Mucosa of stomach (tissue), 1 donor: ENCODE results near the gene LRP3.

Experiments
- H3K27me3 ChIP-seq: one replicate; pipeline ENCODE4 v1.7.0; 2013; ENCODE audit warnings: mild to moderate bottlenecking, low read length; ENCODE audit not compliant: control insufficient read depth, insufficient read depth
- H3K36me3 ChIP-seq: one replicate; pipeline ENCODE4 v1.7.0; 2013; ENCODE audit warnings: low read length; ENCODE audit not compliant: control insufficient read depth, insufficient read depth
- H3K4me1 ChIP-seq: one replicate; pipeline ENCODE4 v1.7.0; 2013; ENCODE audit warnings: mild to moderate bottlenecking, low read length; ENCODE audit not compliant: control insufficient read depth, insufficient read depth
- H3K4me3 ChIP-seq: one replicate; pipeline ENCODE4 v1.7.0; 2013; ENCODE audit warnings: low read length
- H3K9ac ChIP-seq: one replicate; pipeline ENCODE4 v1.7.0; 2013; ENCODE audit warnings: mild to moderate bottlenecking, low read length, moderate library complexity
- H3K9me3 ChIP-seq: one replicate; pipeline ENCODE4 v1.7.0; 2013; ENCODE audit warnings: mild to moderate bottlenecking, low read length, moderate library complexity; ENCODE audit not compliant: control insufficient read depth
- donor health status: Pancreatic carcinoma.

LRP3 gene

DNA sequence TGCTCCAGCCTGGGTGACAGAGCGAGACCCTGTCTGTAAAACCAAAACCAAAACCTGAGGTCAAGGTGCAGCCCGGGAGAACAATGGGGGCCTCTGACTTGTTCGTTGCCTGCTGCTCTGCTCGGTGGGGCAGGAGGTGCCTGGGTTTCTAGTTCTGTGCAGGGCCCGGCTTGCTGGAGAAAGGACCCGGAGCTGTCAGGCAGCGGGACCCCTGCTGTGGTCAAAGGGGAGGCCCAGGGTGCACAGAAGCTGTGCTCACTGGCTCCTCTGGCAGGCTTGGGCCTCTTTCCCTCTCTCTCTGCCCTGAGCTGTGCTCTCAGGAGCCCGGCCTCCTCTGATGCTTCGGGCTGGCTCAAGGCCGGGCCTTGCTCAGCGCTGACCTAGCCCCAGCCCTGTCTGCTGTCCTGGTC lies 3.5 kb downstream of the LRP3 start:
- Histone ChIP-seq H3K9me3 (no peaks in the 10 kb centered on the region), H3K36me3 (no peaks in the 10 kb centered on the region), H3K27me3 (peaks cover 6% of the 10 kb centered on the region), H3K4me1 (no peaks in the 10 kb centered on the region), H3K9ac (no peak overlapping the region), H3K4me3 (no peak overlapping the region)

DNA sequence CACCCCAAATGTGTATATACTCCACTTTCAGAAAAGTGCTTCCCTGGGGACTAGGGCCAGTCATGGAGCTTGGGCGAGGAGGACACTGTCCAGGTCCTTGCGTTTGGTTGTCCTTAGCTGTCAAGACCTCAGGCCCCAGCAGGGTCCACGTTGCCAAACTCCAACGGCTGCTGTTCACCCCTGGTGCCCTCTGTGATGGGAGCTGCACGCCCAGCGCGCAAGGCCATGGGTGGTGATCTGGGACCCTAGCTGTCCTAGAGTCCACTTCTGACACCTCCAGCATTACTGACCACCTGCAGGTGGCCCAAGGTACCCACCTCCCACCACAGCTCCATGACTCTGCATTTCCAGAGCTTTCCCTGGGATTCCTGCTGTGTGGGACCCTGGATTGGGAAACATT lies 4.0 kb downstream of the LRP3 start:
- Histone ChIP-seq H3K9me3 (no peaks in the 10 kb centered on the region), H3K36me3 (no peaks in the 10 kb centered on the region), H3K4me3 (no peak overlapping the region), H3K4me1 (no peaks in the 10 kb centered on the region), H3K9ac (no peak overlapping the region), H3K27me3 (peaks cover 6% of the 10 kb centered on the region)

DNA sequence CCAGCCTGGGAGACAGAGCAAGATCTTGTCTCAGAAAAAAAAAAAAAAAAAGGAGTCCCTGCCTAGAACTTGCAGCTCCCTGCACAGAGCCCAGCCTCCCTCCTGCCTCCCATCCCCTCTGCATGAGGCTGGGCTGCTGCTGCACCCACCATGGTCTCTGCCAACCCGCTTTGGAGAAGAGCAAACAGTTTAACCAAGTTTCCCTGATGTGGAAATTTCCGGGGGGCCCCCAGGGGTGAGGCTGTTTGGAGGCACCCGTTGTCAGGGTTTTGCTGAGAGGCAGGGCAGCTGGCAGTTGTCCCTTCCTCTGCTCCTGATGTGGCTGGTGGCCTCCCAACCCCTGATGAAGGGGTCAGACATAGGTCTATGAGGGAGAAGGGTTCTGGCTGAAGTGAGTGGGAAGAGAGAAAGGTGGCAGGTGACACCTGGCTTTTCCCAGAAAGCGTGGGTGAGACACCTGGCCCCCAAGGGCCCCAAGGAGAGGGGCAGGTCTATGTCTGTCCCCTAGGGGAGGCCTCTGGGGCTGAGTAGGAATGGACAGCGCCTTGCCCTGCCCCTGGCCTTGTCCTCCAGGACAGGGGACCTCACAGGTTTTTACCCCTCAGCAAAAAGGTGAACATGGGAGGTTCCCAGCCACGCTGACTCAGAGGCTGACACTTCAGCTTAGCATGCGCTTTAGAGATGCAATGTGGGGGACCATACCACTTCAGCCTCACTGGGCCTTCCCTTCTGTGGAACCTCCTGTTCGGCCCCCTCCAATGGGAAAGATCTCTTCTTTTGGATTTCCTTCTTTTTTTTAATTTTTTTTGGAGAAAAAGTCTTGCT lies 5.5 kb downstream of the LRP3 start:
- Histone ChIP-seq H3K4me3 (no peak overlapping the region), H3K36me3 (no peaks in the 10 kb centered on the region)

DNA sequence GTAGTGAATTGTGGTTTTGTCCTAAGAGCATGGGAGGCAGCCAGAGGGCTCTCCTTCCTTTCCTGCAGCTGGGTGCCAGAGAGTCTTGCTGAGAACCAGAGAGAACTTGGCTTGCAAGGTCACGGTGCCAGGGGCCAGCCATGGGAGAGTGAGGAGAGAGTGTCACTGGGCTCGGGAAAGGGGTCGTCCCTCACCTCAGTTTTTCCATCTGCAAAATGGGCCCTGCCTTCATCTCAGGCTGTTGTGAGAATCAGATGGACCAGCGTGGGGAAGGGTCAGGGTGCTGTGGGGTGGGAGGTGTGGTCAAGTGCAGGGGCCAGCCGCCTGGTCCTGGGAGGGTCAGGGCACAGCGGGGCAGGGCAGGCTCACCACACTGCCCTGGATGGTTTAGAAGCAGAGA lies 7.3 kb downstream of the LRP3 start:
- H3K9ac ChIP-seq, result no peak overlapping the region
- H3K9me3 ChIP-seq, result no peaks in the 10 kb centered on the region
- H3K36me3 ChIP-seq, result no peaks in the 10 kb centered on the region
- H3K4me1 ChIP-seq, result no peaks in the 10 kb centered on the region
- no peaks in the 10 kb centered on the region for H3K27me3 ChIP-seq
- H3K4me3 ChIP-seq, result no peak overlapping the region

More for the DNA sequence above, 5.5 kb downstream of the LRP3 start:
- Histone ChIP-seq H3K4me1 (no peaks in the 10 kb centered on the region), H3K27me3 (no peaks in the 10 kb centered on the region), H3K9me3 (no peaks in the 10 kb centered on the region), H3K9ac (no peak overlapping the region)

DNA sequence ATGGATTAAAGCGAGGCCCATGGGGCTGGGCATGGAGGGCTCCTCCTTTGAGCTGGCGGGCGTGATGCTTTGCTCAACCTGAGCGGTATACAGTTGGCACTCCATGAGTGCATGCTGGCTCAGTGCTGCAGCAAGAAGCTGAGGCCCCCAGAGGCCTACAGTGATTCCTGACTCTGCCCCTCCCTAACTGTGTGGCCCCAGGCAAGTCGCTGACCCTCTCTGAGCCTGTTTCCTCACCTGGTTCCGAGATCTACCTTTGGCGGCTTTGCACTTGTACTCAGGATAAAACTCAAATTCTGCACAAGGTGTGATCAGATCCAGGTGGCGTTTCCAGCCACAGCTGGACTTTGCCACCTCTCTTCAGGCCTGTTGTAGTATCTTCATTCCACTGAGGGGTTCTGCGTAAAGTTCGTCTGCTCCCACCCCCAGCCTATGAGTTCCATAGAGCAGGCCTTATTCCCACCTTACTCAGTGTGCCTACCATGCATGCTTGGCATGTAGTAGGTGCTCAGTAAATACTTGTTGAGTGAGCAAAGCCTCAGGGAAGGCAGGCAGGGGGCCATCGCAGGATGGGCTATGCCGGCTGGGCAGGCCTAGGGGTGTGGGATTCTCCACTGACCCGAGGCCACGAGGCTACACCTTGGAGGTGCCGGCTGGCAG lies 7.9 kb downstream of the LRP3 start:
- Histone ChIP-seq H3K4me1 (no peaks in the 10 kb centered on the region), H3K36me3 (no peaks in the 10 kb centered on the region), H3K4me3 (no peak overlapping the region), H3K27me3 (no peaks in the 10 kb centered on the region), H3K9ac (no peak overlapping the region), H3K9me3 (no peaks in the 10 kb centered on the region)

DNA sequence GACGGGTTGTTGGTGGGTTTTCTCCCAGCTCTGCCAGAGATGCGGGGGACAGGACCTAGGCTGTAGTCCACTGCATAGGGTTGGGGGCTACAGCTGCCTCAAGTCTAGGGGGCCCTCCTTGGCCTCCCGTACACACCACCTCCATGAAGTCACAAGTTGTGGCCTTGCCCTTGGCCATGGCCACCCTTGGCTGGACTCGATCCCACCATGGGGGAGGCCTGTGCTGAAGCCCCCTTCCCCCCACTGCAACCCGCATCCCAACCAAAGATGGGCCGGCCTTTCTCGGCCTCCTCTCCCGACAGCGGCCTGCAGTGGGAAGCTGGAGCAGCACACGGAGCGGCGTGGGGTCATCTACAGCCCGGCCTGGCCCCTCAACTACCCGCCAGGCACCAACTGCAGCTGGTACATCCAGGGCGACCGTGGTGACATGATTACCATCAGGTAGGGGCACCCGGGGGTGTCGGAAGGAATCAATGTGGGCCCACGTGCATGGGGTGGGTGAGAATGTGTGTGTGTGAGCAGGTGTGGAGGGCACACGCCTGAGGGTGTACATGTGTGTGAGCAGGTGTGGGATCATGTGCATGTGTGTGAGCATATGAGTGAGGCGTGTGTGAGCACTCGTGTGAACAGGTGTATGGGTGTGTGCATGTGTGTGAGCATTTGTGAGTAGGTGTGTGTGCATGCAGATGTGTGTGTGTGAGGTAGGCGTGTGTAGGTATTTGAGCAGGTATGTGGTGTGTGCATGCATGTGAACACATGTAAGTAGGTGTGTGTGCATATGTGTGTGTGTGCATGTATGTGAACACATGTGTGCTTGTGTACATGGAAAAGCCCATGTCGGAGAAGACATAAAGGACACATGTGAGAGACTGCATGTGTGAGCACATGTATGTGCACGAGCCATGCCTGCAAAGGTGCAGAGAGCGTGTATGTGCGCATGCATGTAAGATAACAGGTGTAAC lies 8.7 kb downstream of the LRP3 start:
- Histone ChIP-seq H3K36me3 (no peaks in the 10 kb centered on the region), H3K4me3 (no peak overlapping the region), H3K9ac (no peak overlapping the region), H3K9me3 (no peaks in the 10 kb centered on the region), H3K4me1 (no peaks in the 10 kb centered on the region), H3K27me3 (no peaks in the 10 kb centered on the region)

DNA sequence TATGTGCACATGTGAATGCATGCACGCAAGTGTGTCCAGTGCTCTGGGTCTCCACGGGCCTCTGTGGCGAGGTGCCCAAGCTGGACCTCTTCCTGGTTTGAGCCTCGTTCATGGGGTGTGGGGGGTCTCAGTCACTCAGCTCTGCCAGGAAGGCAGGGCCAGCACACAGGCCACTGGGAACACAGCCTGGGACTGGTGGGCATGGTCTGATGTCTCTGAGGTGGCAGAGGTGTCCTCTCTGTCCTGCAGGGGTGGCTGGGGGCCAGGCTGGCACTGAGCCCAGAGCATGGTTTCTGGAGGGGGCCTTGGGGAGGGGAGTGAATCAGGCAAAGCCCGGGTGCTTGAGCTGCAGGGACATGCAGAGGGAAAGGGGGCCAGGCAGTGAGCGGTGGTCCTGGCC lies 9.4 kb downstream of the LRP3 start:
- Histone ChIP-seq H3K4me1 (no peaks in the 10 kb centered on the region), H3K36me3 (no peaks in the 10 kb centered on the region), H3K9ac (no peak overlapping the region), H3K27me3 (no peaks in the 10 kb centered on the region), H3K9me3 (no peaks in the 10 kb centered on the region), H3K4me3 (no peak overlapping the region)

DNA sequence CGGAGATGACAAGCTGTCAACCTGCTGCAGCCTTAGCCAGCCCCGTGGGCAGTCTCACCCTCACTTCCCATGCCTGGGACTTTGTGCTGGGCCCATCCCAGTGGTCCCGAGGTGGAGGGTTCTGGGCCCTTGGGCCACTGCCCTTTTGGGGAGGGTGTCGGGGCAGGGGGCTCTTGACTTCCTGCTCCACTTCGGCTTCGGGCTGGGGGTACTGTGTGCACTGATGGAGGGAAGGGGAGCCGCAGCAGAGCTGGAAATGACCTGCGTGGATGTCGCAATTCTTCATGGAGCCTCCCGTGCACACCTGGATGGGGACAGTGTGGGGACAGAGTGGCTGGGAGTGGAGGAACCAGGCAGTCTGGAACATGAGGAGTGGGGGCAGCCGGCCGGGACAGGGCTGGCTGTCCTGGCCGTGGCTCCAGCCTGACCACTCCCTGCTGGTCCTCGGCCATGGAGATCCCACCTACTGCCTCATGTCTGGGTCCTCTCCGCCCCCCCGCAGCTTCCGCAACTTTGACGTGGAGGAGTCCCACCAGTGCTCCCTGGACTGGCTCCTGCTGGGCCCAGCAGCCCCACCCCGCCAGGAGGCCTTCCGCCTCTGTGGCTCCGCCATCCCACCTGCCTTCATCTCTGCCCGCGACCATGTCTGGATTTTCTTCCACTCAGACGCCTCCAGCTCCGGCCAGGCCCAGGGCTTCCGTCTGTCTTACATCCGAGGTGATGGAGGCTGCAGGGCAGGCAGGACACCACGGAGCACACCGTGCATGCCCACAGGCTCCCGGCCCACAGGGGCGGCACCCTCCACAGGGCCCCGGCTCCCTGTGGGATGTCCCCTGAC lies 10.2 kb downstream of the LRP3 start:
- H3K4me3 ChIP-seq, result no peak overlapping the region
- H3K9me3 ChIP-seq, result no peaks in the 10 kb centered on the region
- H3K4me1 ChIP-seq, result no peaks in the 10 kb centered on the region
- no peak overlapping the region for H3K9ac ChIP-seq
- H3K27me3 ChIP-seq, result no peaks in the 10 kb centered on the region
- no peaks in the 10 kb centered on the region for H3K36me3 ChIP-seq

DNA sequence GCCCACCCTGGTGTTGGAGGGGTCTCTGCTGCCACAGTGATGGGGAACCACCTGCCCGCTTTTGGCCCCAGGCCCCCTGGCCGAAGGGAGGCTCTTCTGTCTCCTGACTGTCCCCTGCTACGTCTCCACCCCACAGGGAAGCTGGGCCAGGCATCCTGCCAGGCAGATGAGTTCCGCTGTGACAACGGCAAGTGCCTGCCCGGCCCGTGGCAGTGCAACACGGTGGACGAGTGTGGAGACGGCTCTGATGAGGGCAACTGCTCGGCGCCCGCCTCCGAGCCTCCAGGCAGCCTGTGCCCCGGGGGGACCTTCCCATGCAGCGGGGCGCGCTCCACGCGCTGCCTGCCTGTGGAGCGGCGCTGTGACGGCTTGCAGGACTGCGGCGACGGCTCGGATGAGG lies 11.0 kb downstream of the LRP3 start:
- no peaks in the 10 kb centered on the region for H3K27me3 ChIP-seq

DNA sequence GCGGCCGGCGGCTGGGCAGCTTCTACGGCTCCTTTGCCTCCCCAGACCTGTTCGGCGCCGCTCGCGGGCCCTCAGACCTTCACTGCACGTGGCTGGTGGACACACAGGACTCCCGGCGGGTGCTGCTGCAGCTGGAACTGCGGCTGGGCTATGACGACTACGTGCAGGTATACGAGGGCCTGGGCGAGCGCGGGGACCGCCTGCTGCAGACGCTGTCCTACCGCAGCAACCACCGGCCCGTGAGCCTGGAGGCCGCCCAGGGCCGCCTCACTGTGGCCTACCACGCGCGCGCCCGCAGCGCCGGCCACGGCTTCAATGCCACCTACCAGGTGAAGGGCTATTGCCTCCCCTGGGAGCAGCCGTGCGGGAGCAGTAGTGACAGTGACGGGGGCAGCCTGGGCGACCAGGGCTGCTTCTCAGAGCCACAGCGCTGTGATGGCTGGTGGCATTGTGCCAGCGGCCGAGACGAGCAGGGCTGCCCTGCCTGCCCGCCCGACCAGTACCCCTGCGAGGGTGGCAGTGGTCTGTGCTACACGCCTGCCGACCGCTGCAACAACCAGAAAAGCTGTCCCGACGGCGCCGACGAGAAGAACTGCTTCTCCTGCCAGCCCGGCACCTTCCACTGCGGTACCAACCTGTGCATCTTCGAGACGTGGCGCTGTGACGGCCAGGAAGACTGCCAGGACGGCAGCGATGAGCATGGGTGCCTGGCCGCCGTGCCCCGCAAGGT lies 11.6 kb downstream of the LRP3 start:
- H3K9me3 ChIP-seq, result no peaks in the 10 kb centered on the region
- no peaks in the 10 kb centered on the region for H3K36me3 ChIP-seq
- no peak overlapping the region for H3K9ac ChIP-seq
- H3K4me1 ChIP-seq, result no peaks in the 10 kb centered on the region
- H3K27me3 ChIP-seq, result no peaks in the 10 kb centered on the region
- no peak overlapping the region for H3K4me3 ChIP-seq

More for the DNA sequence above, 11.0 kb downstream of the LRP3 start:
- Histone ChIP-seq H3K36me3 (no peaks in the 10 kb centered on the region), H3K4me1 (no peaks in the 10 kb centered on the region), H3K4me3 (no peak overlapping the region), H3K9me3 (no peaks in the 10 kb centered on the region), H3K9ac (no peak overlapping the region)
